Stimulated activated CD8-positive, alpha-beta memory T cell treated with anti-CD3 and anti-CD28 coated beads, Interleukin-4, amount 100 ng/mL, for 1 hour (primary cell): Measurements from ENCODE around the gene SFXN3.
A peak's percentile ranks its signal among the peaks of the same experiment; 100 is the strongest.

Experiments
- DNase-seq, 2 donors: peaks; one replicate each; pipeline ENCODE4 v3.0.0-alpha.2; 2020; ENCODE audit warnings: low read depth in 2 of 2, low spot score in 1 of 2

Gene SFXN3

GRCh38 chr10:101031128-101031795 lies at the start of gene SFXN3, which contains the start of gene PDZD7:
Gene SFXN3, plus strand, starts transcription at chr10:101031234. Its CDS starts 3,461 bp downstream, at chr10:101034695.
Gene PDZD7, minus strand, starts transcription at chr10:101031129. Its CDS starts 910 bp downstream, at chr10:101030219.
- DNase-seq = peak; percentile 89 to 92

- no peak for DNase-seq
Measured at GRCh38 chr10:100982916-100983830, 47.9 kb upstream of the SFXN3 start.

- DNase-seq = no peak
Measured at GRCh38 chr10:100983868-100984671, 47.0 kb upstream of the SFXN3 start.

- DNase-seq = no peak
Measured at GRCh38 chr10:100984672-100985177, 46.3 kb upstream of the SFXN3 start.

- DNase-seq = no peak
Measured at GRCh38 chr10:100985336-100985735, 45.7 kb upstream of the SFXN3 start.

GRCh38 chr10:100986623-100986951 lies 44.4 kb upstream of the SFXN3 start:
- DNase-seq = no peak

- peak in 1 of 2 donors; percentile 71 for DNase-seq
Measured at GRCh38 chr10:100986952-100987684, 43.9 kb upstream of the SFXN3 start, which contains the start of the genes MRPL43 and TWNK. Gene MRPL43, minus strand, starts transcription at chr10:100987497. Its CDS starts 54 bp downstream, at chr10:100987443. Gene TWNK, plus strand, starts transcription at chr10:100987543. Its CDS starts 668 bp downstream, at chr10:100988211.

- no peak for DNase-seq
Measured at GRCh38 chr10:100987685-100988049, 43.4 kb upstream of the SFXN3 start.

GRCh38 chr10:100988166-100988565 lies 42.9 kb upstream of the SFXN3 start:
- no peak for DNase-seq

- no peak for DNase-seq
Measured at GRCh38 chr10:100989088-100989487, 41.9 kb upstream of the SFXN3 start.

- no peak for DNase-seq
Measured at GRCh38 chr10:100993986-100994708, 36.9 kb upstream of the SFXN3 start.

GRCh38 chr10:100995181-100995580 lies 35.9 kb upstream of the SFXN3 start:
- DNase-seq = no peak

GRCh38 chr10:100996678-100997359 lies 34.2 kb upstream of the SFXN3 start:
- no peak for DNase-seq

GRCh38 chr10:100997360-100998182 lies 33.5 kb upstream of the SFXN3 start:
- DNase-seq = peak in 1 of 2 donors; percentile 39

GRCh38 chr10:100998183-100998990 lies 32.6 kb upstream of the SFXN3 start:
- no peak for DNase-seq

GRCh38 chr10:100998991-100999741 lies 31.9 kb upstream of the SFXN3 start:
- peak; percentile 59 for DNase-seq

GRCh38 chr10:100999742-101000126 lies 31.3 kb upstream of the SFXN3 start, which contains the start of gene LZTS2:
Gene LZTS2, plus strand, starts transcription at chr10:100999808. Its CDS starts 2,731 bp downstream, at chr10:101002539.
- no peak for DNase-seq
